Kasumi-1 (cell line): ENCODE results near the gene MBD4.

Experiments
- DNase-seq, 2 experiments: peaks; one replicate each; lab custom pipeline; 2025; lab: John Stamatoyannopoulos, UW

MBD4 gene

DNA sequence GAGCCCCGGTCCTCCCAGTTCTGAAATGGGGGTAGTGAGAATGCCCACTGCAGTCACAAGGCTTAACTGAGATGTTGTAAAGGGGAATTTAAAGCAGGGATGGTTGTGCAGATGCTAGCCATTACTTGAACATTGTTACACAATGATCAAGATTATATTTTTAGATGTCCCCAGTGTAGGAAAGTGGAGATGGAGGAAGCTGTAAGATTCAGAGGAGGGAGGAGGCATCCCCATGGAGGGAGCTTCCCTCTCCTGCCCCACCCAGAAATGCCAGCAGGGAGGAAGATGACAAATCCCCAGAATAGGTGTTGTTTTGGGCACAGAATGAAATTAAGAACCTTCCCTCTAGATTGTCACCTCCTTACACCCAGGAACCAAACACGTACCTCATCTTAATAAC, 57.4 kb downstream of the MBD4 start:
- DNase-seq = no peak
